Adrenal gland (tissue), 5 donors: ENCODE results near the gene AP4B1.

Experiments used
- CTCF ChIP-seq, 6 experiments: fragments of 450-650 bp in 4 of 6; fragments of 200-600 bp in 2 of 6; sonication (generic) in 1 of 6; IDR thresholded peaks; 1 replicate in 5 of 6; 2 replicates in 1 of 6; pipeline versions ENCODE4 v1.5.1 to v1.8.0; 2016 to 2021; ENCODE audit warnings: antibody characterized with exemption in 6 of 6, mild to moderate bottlenecking in 2 of 6, moderate library complexity in 1 of 6
- POLR2A ChIP-seq, 2 donors: fragments of 450-650 bp; IDR thresholded peaks; one replicate each; pipeline ENCODE4 v1.6.1; 2017; ENCODE audit warnings: antibody characterized with exemption in 2 of 2, mild to moderate bottlenecking in 2 of 2, moderate library complexity in 1 of 2
- donor health status: DM: no; HTN: no; CAD: no.

GRCh38 chr1:113868387-113869083 is 36.1 kb downstream of the AP4B1 start:
- TF ChIP-seq CTCF (IDR thresholded peaks at IDR 0.05) (no peak), POLR2A (IDR thresholded peaks at IDR 0.05) (no peak)
